Adrenal gland (tissue), 19 donors: ENCODE data around the gene ERCC2. TPM values are rescaled to one million over a fixed set of nuclear protein-coding genes. Genes with fewer than 3 reads are reported as not detected.

Source experiments
- DNase-seq, 7 donors: peaks; one replicate each; pipeline ENCODE4 v3.0.0-alpha.2; 2019 to 2020
- H3K27ac ChIP-seq, 5 donors: fragments of 200-600 bp; sonication (generic) in 4 of 5; 1 replicate in 3 of 5; 2 replicates in 2 of 5; pipeline versions ENCODE4 v1.5.1 to v1.8.0; 2016 to 2020; ENCODE audit warnings: mild to moderate bottlenecking in 1 of 5
- H3K27me3 ChIP-seq: fragments of 200-600 bp; 2 replicates; pipeline ENCODE4 v1.8.0; 2021
- H3K36me3 ChIP-seq, 2 donors: fragments of 200-600 bp; replicated peaks in 1 of 2; 1 replicate in 1 of 2; 2 replicates in 1 of 2; pipeline versions ENCODE4 v1.5.1 to v1.8.0; 2018 to 2022
- H3K4me1 ChIP-seq, 2 donors: fragments of 200-600 bp; replicated peaks in 1 of 2; 1 replicate in 1 of 2; 2 replicates in 1 of 2; pipeline versions ENCODE4 v1.5.1 to v1.8.0; 2018 to 2021
- H3K4me3 ChIP-seq, 4 donors: fragments of 200-600 bp; sonication (generic) in 3 of 4; one replicate each; pipeline ENCODE4 v1.5.1; 2016 to 2018
- H3K9me3 ChIP-seq, 3 donors: fragments of 200-600 bp; sonication (generic) in 1 of 3; replicated peaks in 1 of 3; 1 replicate in 2 of 3; 2 replicates in 1 of 3; pipeline versions ENCODE4 v1.5.1 to v1.8.0; 2016 to 2021
- POLR2A ChIP-seq, 2 donors: fragments of 450-650 bp; IDR thresholded peaks; one replicate each; pipeline ENCODE4 v1.6.1; 2017; ENCODE audit warnings: antibody characterized with exemption in 2 of 2, mild to moderate bottlenecking in 2 of 2, moderate library complexity in 1 of 2
- WGBS, 4 donors: extraction: QIAGEN DNeasy Blood & Tissue Kit in 2 of 4; methylation state at CpG; one replicate each; pipeline versions ENCODE4 v1.1.5 to v1.1.7; 2013 to 2017; 5-methylcytosine and 5-hydroxymethylcytosine counted together
- intact Hi-C, 2 donors: fragments of 100-400 bp; cut with DNase I; formaldehyde crosslinking; loops; one replicate each; pipeline versions ENCODE4 v1.14.1 to v1.15.0; 2022 to 2023
- long read RNA-seq, 10 donors: library from polyadenylated mRNA in 3 of 10; unstranded in 2 of 10; stranded (forward) in 1 of 10; transcript quantifications; one replicate each; pipeline ENCODE4 v2.0.0 and lab custom pipeline, GENCODE V29; 2021 to 2026
- polyA plus RNA-seq, 3 donors: library from polyadenylated mRNA; stranded (reverse); fragments of 200-250 nt in 2 of 3; fragments of 350-450 nt in 1 of 3; fragmentation: Illumina TruSeq in 1 of 3; extraction: RNeasy Lipid Tissue Mini Kit (QIAGEN cat#74804) in 1 of 3; gene quantifications; one replicate each; pipeline ENCODE4 v1.2.3, GENCODE V29; 2013 to 2014
- total RNA-seq, 9 donors: library from RNA; depleted of rRNA in 4 of 9; stranded (reverse); fragments of >200 nt in 4 of 9; fragments of 120-200 nt in 1 of 9; fragmentation: NEBNext Ultra II Directional in 1 of 9; extraction: Animal tissue kit (Norgen Biotek cat#: 25700) in 1 of 9; gene quantifications; one replicate each; pipeline versions ENCODE4 v1.1.0 to v1.2.4, GENCODE V29; 2013 to 2023
- TF ChIP-seq, protein P1 (sequence below), 6 experiments: fragments of 450-650 bp in 4 of 6; fragments of 200-600 bp in 2 of 6; sonication (generic) in 1 of 6; IDR thresholded peaks; 1 replicate in 5 of 6; 2 replicates in 1 of 6; pipeline versions ENCODE4 v1.5.1 to v1.8.0; 2016 to 2021; ENCODE audit warnings: antibody characterized with exemption in 6 of 6, mild to moderate bottlenecking in 2 of 6, moderate library complexity in 1 of 6
- donor health status: healthy with polysubstance abuse.
- donor health status: Bipolar disorder and iron deficiency.
- donor health status: DM: yes; HTN: yes; CAD: no.
- donor health status: DM: no; HTN: no; CAD: no.
- donor health status: DM: no; HTN: no; CAD: no.
- donor health status: DM: yes; HTN: yes; CAD: no.

ERCC2 gene
- 10 to 100 TPM; 10.1 to 31.9 (median 26.6) TPM for total RNA-seq
- 10 to 100 TPM; 19.6 to 53.3 (median 31.3) TPM for polyA plus RNA-seq
- long read RNA-seq, donor 1, result 0 reads
- long read RNA-seq, donor 2, result 0 reads
- long read RNA-seq, donor 3, full-length matches to known transcripts, result 1 of 1 reads
- long read RNA-seq, donor 3, partial matches to known transcripts, result 0 of 1 reads
- long read RNA-seq, donor 3, other reads (novel, unspliced or antisense), result 0 of 1 reads
- long read RNA-seq, donor 4, full-length matches to known transcripts, result 7 of 11 reads
- long read RNA-seq, donor 4, partial matches to known transcripts, result 3 of 11 reads
- long read RNA-seq, donor 4, other reads (novel, unspliced or antisense), result 1 of 11 reads
- long read RNA-seq, donor 5, full-length matches to known transcripts, result 54 of 71 reads
- long read RNA-seq, donor 5, partial matches to known transcripts, result 5 of 71 reads
- long read RNA-seq, donor 5, other reads (novel, unspliced or antisense), result 12 of 71 reads
- long read RNA-seq, donor 6, full-length matches to known transcripts, result 4 of 7 reads
- long read RNA-seq, donor 6, partial matches to known transcripts, result 1 of 7 reads
- long read RNA-seq, donor 6, other reads (novel, unspliced or antisense), result 2 of 7 reads
- long read RNA-seq, donor 7, full-length matches to known transcripts, result 1 of 1 reads
- long read RNA-seq, donor 7, partial matches to known transcripts, result 0 of 1 reads
- long read RNA-seq, donor 7, other reads (novel, unspliced or antisense), result 0 of 1 reads
- long read RNA-seq, donor 8, full-length matches to known transcripts, result 2 of 2 reads
- long read RNA-seq, donor 8, partial matches to known transcripts, result 0 of 2 reads
- long read RNA-seq, donor 8, other reads (novel, unspliced or antisense), result 0 of 2 reads
- long read RNA-seq, donor 9, result 0 reads
- long read RNA-seq, donor 10, full-length matches to known transcripts, result 2 of 2 reads
- long read RNA-seq, donor 10, partial matches to known transcripts, result 0 of 2 reads
- long read RNA-seq, donor 10, other reads (novel, unspliced or antisense), result 0 of 2 reads

DNA sequence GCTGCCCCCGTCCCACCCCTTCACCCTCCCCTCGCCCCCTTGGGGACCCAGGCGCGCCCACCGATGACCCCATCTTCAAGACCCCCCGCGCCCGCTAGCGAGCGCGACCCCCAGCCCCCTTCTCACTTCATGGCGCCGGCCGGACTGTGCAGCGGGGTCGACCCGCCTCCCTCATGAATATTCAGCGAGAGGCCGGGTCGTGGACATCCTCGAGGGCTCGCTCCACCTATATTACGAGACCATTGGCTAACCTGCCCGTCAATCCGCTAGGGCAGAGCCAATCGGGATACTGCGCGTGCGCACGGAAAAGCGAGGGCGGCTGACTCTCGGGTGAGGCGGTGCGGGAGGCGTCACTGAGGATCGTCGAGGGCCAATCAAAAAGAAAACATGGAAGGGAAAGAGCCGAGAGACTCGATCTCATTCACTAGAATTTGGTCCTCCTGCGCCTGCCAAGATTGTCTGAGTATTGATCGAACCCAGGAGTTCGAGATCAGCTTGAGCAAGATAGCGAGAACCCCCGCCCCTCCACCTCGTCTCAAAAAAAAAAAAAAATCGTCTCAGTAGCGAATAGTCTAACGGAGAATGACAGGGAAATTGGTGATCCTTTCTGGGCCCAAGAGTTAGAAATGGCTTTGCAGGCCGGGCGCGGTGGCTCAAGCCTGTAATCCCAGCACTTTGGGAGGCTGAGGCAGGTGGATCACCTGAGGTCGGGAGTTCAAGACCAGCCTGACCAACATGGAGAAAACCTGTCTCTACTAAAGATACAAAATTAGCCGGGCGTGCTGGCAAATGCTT, at the start of gene ERCC2:
ERCC2 (minus strand) TSS at position 164 of the 795 bp plus-strand sequence; CDS start at position 131, 33 bp downstream.
- intact Hi-C loops, result no loop called here
- no peaks in the 10 kb centered on the region for H3K27me3 ChIP-seq
- peaks cover 0 to 6% of the 10 kb centered on the region in 2 donors for H3K4me1 ChIP-seq
- peak in 1 of 2 donors; percentile 72 for TF ChIP-seq POLR2A (IDR thresholded peaks at IDR 0.05)
- TF ChIP-seq, protein P1, sequence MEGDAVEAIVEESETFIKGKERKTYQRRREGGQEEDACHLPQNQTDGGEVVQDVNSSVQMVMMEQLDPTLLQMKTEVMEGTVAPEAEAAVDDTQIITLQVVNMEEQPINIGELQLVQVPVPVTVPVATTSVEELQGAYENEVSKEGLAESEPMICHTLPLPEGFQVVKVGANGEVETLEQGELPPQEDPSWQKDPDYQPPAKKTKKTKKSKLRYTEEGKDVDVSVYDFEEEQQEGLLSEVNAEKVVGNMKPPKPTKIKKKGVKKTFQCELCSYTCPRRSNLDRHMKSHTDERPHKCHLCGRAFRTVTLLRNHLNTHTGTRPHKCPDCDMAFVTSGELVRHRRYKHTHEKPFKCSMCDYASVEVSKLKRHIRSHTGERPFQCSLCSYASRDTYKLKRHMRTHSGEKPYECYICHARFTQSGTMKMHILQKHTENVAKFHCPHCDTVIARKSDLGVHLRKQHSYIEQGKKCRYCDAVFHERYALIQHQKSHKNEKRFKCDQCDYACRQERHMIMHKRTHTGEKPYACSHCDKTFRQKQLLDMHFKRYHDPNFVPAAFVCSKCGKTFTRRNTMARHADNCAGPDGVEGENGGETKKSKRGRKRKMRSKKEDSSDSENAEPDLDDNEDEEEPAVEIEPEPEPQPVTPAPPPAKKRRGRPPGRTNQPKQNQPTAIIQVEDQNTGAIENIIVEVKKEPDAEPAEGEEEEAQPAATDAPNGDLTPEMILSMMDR (IDR thresholded peaks at IDR 0.05), result no peak
- 3 to 7% (median 5%) methylated on average over 27 to 55 of the region's 55 CpGs for WGBS, 4 donors
- DNase-seq, result peak; percentile 99 to 100 (median 100)
- H3K27ac ChIP-seq, result peak within 1 kb of the TSS; percentile 69 to 89 (median 78)
- H3K4me3 ChIP-seq, result peak within 1 kb of the TSS; percentile 5 to 98 (median 80)
- H3K36me3 ChIP-seq, result no peaks in the 10 kb centered on the region
- no peaks in the 10 kb centered on the region for H3K9me3 ChIP-seq

DNA sequence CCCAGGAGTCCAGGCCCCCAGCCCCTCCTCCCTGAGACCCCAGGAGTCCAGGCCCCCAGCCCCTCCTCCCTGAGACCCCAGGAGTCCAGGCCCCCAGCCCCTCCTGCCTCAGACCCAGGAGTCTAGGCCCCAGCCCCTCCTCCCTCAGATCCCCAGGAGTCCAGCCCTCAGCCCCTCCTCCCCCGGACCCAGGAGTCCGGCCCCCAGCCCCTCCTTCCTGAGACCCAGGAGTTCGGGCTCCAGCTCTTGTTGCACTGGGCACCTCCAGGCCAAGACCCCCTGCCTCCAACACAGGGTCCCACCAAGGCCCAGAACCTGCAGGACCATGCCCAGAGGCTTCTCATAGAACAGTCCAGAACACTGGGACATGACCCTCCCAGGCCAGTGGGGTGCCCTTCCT, 49.5 kb upstream of the ERCC2 start:
- peaks cover 0 to 40% of the 10 kb centered on the region in 2 donors for H3K36me3 ChIP-seq
- TF ChIP-seq, protein P1 (IDR thresholded peaks at IDR 0.05), result no peak
- no peak for TF ChIP-seq POLR2A (IDR thresholded peaks at IDR 0.05)
- peak overlapping the region in 1 of 5 donors; percentile 60 for H3K27ac ChIP-seq
- 30 to 41% methylated on average over 3 of the region's 3 CpGs; no CpG with 5 or more reads in 2 of the 4 donors for WGBS, 4 donors
- intact Hi-C loops, result no loop called here
- H3K4me1 ChIP-seq, result peaks cover 17 to 20% of the 10 kb centered on the region in 2 donors
- DNase-seq, result no peak
- H3K4me3 ChIP-seq, result no peak overlapping the region
- no peaks in the 10 kb centered on the region for H3K9me3 ChIP-seq
- no peaks in the 10 kb centered on the region for H3K27me3 ChIP-seq

DNA sequence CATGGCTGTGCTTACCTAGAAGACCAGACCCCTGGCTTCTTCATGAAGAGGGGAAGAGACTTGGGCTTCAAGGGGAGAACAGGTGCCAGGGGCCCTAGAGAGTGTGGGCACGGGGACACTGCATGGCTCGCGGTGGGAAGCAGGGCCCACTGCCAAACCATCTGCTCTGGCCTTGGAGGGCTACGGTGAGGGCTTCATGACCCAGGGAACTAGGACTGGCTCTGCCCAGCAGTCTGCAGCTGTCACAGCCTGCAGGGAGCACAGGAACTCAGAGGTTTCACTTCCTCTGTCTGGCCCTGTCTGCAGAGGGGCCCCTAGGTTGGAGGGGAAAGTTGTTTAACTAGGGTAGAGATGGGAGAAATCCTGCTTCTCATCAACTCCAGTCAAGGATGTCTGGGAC, 49.0 kb upstream of the ERCC2 start:
- peak in 1 of 7 donors; percentile 43 for DNase-seq
- H3K36me3 ChIP-seq, result peaks cover 0 to 45% of the 10 kb centered on the region in 2 donors
- no peak overlapping the region for H3K4me3 ChIP-seq
- peaks cover 14 to 15% of the 10 kb centered on the region in 2 donors for H3K4me1 ChIP-seq
- no peaks in the 10 kb centered on the region for H3K27me3 ChIP-seq
- peak overlapping the region in 1 of 5 donors; percentile 60 for H3K27ac ChIP-seq
- 4 to 55% (median 26%) methylated on average over 4 of the region's 4 CpGs for WGBS, 4 donors
- no peaks in the 10 kb centered on the region for H3K9me3 ChIP-seq
- no peak for TF ChIP-seq POLR2A (IDR thresholded peaks at IDR 0.05)
- TF ChIP-seq, protein P1 (IDR thresholded peaks at IDR 0.05), result no peak
- intact Hi-C loops, result no loop called here
